ENCODE measurements around the gene L3HYPDH.

Gene L3HYPDH

DNA sequence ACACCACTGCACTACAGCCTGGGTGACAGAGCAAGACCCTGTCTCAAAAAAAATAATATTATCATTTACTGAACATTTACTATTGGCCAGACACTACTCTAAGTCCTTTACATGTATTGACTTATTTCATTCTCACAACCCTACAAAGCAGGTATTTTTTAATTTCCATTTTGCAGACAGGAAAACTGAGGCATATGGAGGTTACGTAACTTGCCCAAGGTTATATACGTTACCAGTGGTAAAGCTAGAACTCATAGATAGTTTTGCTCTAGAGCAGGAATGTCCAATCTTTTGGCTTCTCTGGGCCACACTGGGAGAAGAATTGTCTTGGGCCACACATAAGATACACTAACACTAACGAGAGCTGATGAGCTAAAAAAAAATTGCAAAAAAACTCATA is 5.7 kb downstream of the L3HYPDH start:
- TF ChIP-seq, protein P1, sequence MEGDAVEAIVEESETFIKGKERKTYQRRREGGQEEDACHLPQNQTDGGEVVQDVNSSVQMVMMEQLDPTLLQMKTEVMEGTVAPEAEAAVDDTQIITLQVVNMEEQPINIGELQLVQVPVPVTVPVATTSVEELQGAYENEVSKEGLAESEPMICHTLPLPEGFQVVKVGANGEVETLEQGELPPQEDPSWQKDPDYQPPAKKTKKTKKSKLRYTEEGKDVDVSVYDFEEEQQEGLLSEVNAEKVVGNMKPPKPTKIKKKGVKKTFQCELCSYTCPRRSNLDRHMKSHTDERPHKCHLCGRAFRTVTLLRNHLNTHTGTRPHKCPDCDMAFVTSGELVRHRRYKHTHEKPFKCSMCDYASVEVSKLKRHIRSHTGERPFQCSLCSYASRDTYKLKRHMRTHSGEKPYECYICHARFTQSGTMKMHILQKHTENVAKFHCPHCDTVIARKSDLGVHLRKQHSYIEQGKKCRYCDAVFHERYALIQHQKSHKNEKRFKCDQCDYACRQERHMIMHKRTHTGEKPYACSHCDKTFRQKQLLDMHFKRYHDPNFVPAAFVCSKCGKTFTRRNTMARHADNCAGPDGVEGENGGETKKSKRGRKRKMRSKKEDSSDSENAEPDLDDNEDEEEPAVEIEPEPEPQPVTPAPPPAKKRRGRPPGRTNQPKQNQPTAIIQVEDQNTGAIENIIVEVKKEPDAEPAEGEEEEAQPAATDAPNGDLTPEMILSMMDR (IDR thresholded peaks at IDR 0.05; ENCODE audit: insufficient read depth, missing control alignments): no peak
- DNase-seq (ENCODE audit: insufficient read length, low spot score): no peak
- FAIRE-seq: no peak

- DNase-seq (ENCODE audit: insufficient read length, low spot score): no peak
- TF ChIP-seq, protein P1 (IDR thresholded peaks at IDR 0.05; ENCODE audit: insufficient read depth, missing control alignments): no peak
- FAIRE-seq: no peak
Observed at GRCh38 chr14:59475709-59476108, 8.5 kb downstream of the L3HYPDH start.

- no peak for DNase-seq (ENCODE audit: insufficient read length, low spot score)
- no peak for FAIRE-seq
- TF ChIP-seq, protein P1 (IDR thresholded peaks at IDR 0.05; ENCODE audit: insufficient read depth, missing control alignments): no peak
Observed at GRCh38 chr14:59474172-59474571, 10.0 kb downstream of the L3HYPDH start.

- TF ChIP-seq, protein P1 (IDR thresholded peaks at IDR 0.05; ENCODE audit: insufficient read depth, missing control alignments): no peak
- DNase-seq (ENCODE audit: insufficient read length, low spot score) (no peak), FAIRE-seq (no peak)
Observed at GRCh38 chr14:59465316-59466135, 18.7 kb downstream of the L3HYPDH start, which contains the start of gene GPR135. TSS of gene GPR135 (minus strand) at chr14:59465380. CDS start at chr14:59465226, 154 bp downstream.

GRCh38 chr14:59464486-59465315 is 19.5 kb downstream of the L3HYPDH start:
- TF ChIP-seq, protein P1 (IDR thresholded peaks at IDR 0.05; ENCODE audit: insufficient read depth, missing control alignments): no peak
- FAIRE-seq (no peak), DNase-seq (ENCODE audit: insufficient read length, low spot score) (peak; percentile 31)

- TF ChIP-seq, protein P1 (IDR thresholded peaks at IDR 0.05; ENCODE audit: insufficient read depth, missing control alignments): no peak
- DNase-seq (ENCODE audit: insufficient read length, low spot score): no peak
- FAIRE-seq: no peak
Observed at GRCh38 chr14:59463787-59464485, 20.3 kb downstream of the L3HYPDH start.

All from D721Med (cell line).